MCF 10A (cell line): Measurements from ENCODE around the gene RHOBTB3. TPM values are rescaled to one million over a fixed set of nuclear protein-coding genes. Genes with fewer than 3 reads are reported as not detected.

ENCODE experiments used
- BruUV-seq: library from RNA; stranded (reverse); fragments of 400-500 nt; replicated peaks from 2 replicates; lab custom pipeline; 2021; lab: Mats Ljungman, UMichigan
- CTCF ChIA-PET: fragments of 300-600 bp; sonication (Branson Sonifier 250); formaldehyde crosslinking; extraction: SDS; loops from one replicate; lab custom pipeline; 2021; ENCODE audit warnings: antibody characterized with exemption, inconsistent platforms; lab: Yijun Ruan, JAX
- POLR2A ChIA-PET: fragments of 300-600, 350-650 bp; sonication (Branson Sonifier 250); formaldehyde crosslinking; extraction: SDS; loops from one replicate; lab custom pipeline; 2020; ENCODE audit warnings: antibody characterized with exemption, inconsistent platforms; lab: Yijun Ruan, JAX
- DNase-seq: peaks from one replicate; pipeline ENCODE4 v3.0.0-alpha.2; 2018; ENCODE audit not compliant: unreplicated experiment
- H3K27ac Mint-ChIP-seq: one replicate; pipeline ENCODE4 v1.8.0; 2022; ENCODE audit warnings: mild to moderate bottlenecking, low read depth, mixed read lengths; ENCODE audit not compliant: unreplicated experiment
- H3K27me3 Mint-ChIP-seq: one replicate; pipeline ENCODE4 v1.8.0; 2022; ENCODE audit warnings: mixed read lengths; ENCODE audit not compliant: insufficient read depth, unreplicated experiment
- H3K36me3 Mint-ChIP-seq: one replicate; pipeline ENCODE4 v1.8.0; 2022; ENCODE audit warnings: mild to moderate bottlenecking, moderate library complexity, mixed read lengths; ENCODE audit not compliant: insufficient read depth, unreplicated experiment
- H3K4me1 Mint-ChIP-seq: one replicate; pipeline ENCODE4 v1.8.0; 2022; ENCODE audit warnings: mixed read lengths; ENCODE audit not compliant: insufficient read depth, unreplicated experiment
- H3K4me3 Mint-ChIP-seq: one replicate; pipeline ENCODE4 v1.8.0; 2022; ENCODE audit warnings: mild to moderate bottlenecking, moderate library complexity, mixed read lengths; ENCODE audit not compliant: unreplicated experiment
- H3K9me3 Mint-ChIP-seq: one replicate; pipeline ENCODE4 v1.8.0; 2022; ENCODE audit warnings: mixed read lengths; ENCODE audit not compliant: unreplicated experiment
- intact Hi-C: fragments of 100-400 bp; cut with micrococcal nuclease; formaldehyde crosslinking; loops from 2 replicates; pipeline ENCODE4 v1.14.1; 2022
- total RNA-seq: library from RNA; stranded (reverse); gene quantifications from 2 replicates; pipeline ENCODE4 v1.2.3, GENCODE V29; 2022
- TF ChIP-seq, protein P1 (sequence below): fragments of 200-600 bp; IDR thresholded peaks from one replicate; pipeline ENCODE4 v1.8.0; 2022; ENCODE audit warnings: antibody characterized with exemption, mild to moderate bottlenecking; ENCODE audit not compliant: unreplicated experiment

Gene RHOBTB3
- total RNA-seq, 1 experiment from 2014 or later, result 3.4 TPM

- TF ChIP-seq, protein P1, sequence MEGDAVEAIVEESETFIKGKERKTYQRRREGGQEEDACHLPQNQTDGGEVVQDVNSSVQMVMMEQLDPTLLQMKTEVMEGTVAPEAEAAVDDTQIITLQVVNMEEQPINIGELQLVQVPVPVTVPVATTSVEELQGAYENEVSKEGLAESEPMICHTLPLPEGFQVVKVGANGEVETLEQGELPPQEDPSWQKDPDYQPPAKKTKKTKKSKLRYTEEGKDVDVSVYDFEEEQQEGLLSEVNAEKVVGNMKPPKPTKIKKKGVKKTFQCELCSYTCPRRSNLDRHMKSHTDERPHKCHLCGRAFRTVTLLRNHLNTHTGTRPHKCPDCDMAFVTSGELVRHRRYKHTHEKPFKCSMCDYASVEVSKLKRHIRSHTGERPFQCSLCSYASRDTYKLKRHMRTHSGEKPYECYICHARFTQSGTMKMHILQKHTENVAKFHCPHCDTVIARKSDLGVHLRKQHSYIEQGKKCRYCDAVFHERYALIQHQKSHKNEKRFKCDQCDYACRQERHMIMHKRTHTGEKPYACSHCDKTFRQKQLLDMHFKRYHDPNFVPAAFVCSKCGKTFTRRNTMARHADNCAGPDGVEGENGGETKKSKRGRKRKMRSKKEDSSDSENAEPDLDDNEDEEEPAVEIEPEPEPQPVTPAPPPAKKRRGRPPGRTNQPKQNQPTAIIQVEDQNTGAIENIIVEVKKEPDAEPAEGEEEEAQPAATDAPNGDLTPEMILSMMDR, result no peak
- no TSS peak for BruUV-seq
- Mint-ChIP-seq H3K9me3 (no peaks in the 10 kb centered on the region), H3K4me3 (no peak overlapping the region), H3K36me3 (no peaks in the 10 kb centered on the region), H3K4me1 (peaks cover 33% of the 10 kb centered on the region), H3K27ac (no peak overlapping the region), H3K27me3 (no peaks in the 10 kb centered on the region)
- CTCF ChIA-PET, result no interaction called here
- intact Hi-C loops, result no loop called here
- peak; percentile 86 for DNase-seq
- POLR2A ChIA-PET, result interaction anchor here (0.8 kb wide), 1 partner anchor 55 kb away, joined by 4 read pairs; no protein-coding TSS in a partner anchor
Observed at GRCh38 chr5:95715799-95716461, 15.2 kb upstream of the RHOBTB3 start.

- TF ChIP-seq, protein P1, result no peak
- H3K4me1 Mint-ChIP-seq, result peaks cover 22% of the 10 kb centered on the region
- CTCF ChIA-PET, result interaction anchor here (1.9 kb wide), 1 partner anchor 53 kb away, joined by 6 read pairs; no protein-coding TSS in a partner anchor
- DNase-seq, result no peak
- no peak overlapping the region for H3K27ac Mint-ChIP-seq
- intact Hi-C loops, result no loop called here
- H3K27me3 Mint-ChIP-seq, result no peaks in the 10 kb centered on the region
- H3K4me3 Mint-ChIP-seq, result no peak overlapping the region
- no peaks in the 10 kb centered on the region for H3K9me3 Mint-ChIP-seq
- POLR2A ChIA-PET, result interaction anchor here (0.9 to 1.3 kb wide), 2 partner anchors 17 to 124 kb away, joined by 3 to 4 read pairs; no protein-coding TSS in a partner anchor
- no peaks in the 10 kb centered on the region for H3K36me3 Mint-ChIP-seq
- BruUV-seq, result no TSS peak
Observed at GRCh38 chr5:95717439-95717838, 13.7 kb upstream of the RHOBTB3 start.

DNA sequence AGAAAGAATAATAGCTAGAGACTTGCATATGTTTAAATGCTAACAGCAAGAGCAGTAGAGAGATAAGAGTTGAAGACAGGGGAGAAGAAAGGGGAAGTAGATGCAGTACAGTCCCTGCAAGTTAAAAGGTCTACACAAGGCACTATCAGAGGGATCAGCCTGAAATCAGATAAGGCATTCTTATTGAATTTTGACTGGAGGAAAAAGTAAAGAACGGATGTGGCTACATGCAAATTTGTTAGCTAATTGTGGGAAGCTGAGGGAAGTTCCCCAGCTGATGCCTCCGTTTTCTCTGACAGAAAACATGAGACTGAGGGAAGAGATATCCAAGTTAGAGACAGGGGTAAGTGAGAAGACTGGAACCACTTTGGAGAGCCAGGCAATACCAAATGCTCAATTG is 12.9 kb upstream of the RHOBTB3 start:
- Mint-ChIP-seq H3K27me3 (no peaks in the 10 kb centered on the region), H3K9me3 (no peaks in the 10 kb centered on the region), H3K4me1 (peaks cover 20% of the 10 kb centered on the region), H3K27ac (no peak overlapping the region), H3K36me3 (no peaks in the 10 kb centered on the region), H3K4me3 (no peak overlapping the region)
- TF ChIP-seq, protein P1, result no peak
- BruUV-seq, result no TSS peak
- ChIA-PET CTCF (interaction anchor here (1.9 kb wide), 1 partner anchor 54 kb away, joined by 6 read pairs; no protein-coding TSS in a partner anchor), POLR2A (interaction anchor here (1.3 kb wide), 1 partner anchor 16 kb away, joined by 4 read pairs; no protein-coding TSS in a partner anchor)
- DNase-seq, result no peak
- intact Hi-C loops, result no loop called here

GRCh38 chr5:95718738-95719137 is 12.4 kb upstream of the RHOBTB3 start:
- BruUV-seq, result no TSS peak
- ChIA-PET POLR2A (no interaction called here), CTCF (interaction anchor here (1.9 kb wide), 1 partner anchor 54 kb away, joined by 6 read pairs; no protein-coding TSS in a partner anchor)
- Mint-ChIP-seq H3K4me1 (peaks cover 20% of the 10 kb centered on the region), H3K9me3 (no peaks in the 10 kb centered on the region), H3K4me3 (no peak overlapping the region), H3K27me3 (no peaks in the 10 kb centered on the region), H3K27ac (no peak overlapping the region), H3K36me3 (no peaks in the 10 kb centered on the region)
- intact Hi-C loops, result no loop called here
- TF ChIP-seq, protein P1, result no peak
- DNase-seq, result no peak
